ENCODE measurements around the gene GADD45G. TPM values are rescaled to one million over a fixed set of nuclear protein-coding genes. Genes with fewer than 3 reads are reported as not detected.

The GADD45G gene
- total RNA-seq, 1 donor from 2014 or later, result 1.9 TPM

GRCh38 chr9:89632736-89633135 is 27.9 kb downstream of the GADD45G start:
- no peaks in the 10 kb centered on the region for H3K9me3 Mint-ChIP-seq (ENCODE audit: low read depth)
- no peak for DNase-seq (ENCODE audit: low spot score, unreplicated experiment)
- no peaks in the 10 kb centered on the region for H3K36me3 Mint-ChIP-seq (ENCODE audit: insufficient read depth)
- TF ChIP-seq, protein P1, sequence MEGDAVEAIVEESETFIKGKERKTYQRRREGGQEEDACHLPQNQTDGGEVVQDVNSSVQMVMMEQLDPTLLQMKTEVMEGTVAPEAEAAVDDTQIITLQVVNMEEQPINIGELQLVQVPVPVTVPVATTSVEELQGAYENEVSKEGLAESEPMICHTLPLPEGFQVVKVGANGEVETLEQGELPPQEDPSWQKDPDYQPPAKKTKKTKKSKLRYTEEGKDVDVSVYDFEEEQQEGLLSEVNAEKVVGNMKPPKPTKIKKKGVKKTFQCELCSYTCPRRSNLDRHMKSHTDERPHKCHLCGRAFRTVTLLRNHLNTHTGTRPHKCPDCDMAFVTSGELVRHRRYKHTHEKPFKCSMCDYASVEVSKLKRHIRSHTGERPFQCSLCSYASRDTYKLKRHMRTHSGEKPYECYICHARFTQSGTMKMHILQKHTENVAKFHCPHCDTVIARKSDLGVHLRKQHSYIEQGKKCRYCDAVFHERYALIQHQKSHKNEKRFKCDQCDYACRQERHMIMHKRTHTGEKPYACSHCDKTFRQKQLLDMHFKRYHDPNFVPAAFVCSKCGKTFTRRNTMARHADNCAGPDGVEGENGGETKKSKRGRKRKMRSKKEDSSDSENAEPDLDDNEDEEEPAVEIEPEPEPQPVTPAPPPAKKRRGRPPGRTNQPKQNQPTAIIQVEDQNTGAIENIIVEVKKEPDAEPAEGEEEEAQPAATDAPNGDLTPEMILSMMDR (IDR thresholded peaks at IDR 0.05; ENCODE audit: unreplicated experiment), result no peak
- H3K4me3 Mint-ChIP-seq (ENCODE audit: low read depth), result no peak overlapping the region
- peaks cover 50% of the 10 kb centered on the region for H3K27me3 Mint-ChIP-seq
- no peak overlapping the region for H3K27ac Mint-ChIP-seq
- H3K4me1 Mint-ChIP-seq (ENCODE audit: low read depth), result peaks cover 5% of the 10 kb centered on the region

- Mint-ChIP-seq H3K27me3 (peaks cover 54% of the 10 kb centered on the region), H3K4me3 (ENCODE audit: low read depth) (no peak overlapping the region), H3K36me3 (ENCODE audit: insufficient read depth) (no peaks in the 10 kb centered on the region), H3K9me3 (ENCODE audit: low read depth) (no peaks in the 10 kb centered on the region), H3K4me1 (ENCODE audit: low read depth) (peaks cover 5% of the 10 kb centered on the region), H3K27ac (no peak overlapping the region)
- TF ChIP-seq, protein P1 (IDR thresholded peaks at IDR 0.05; ENCODE audit: unreplicated experiment), result no peak
- DNase-seq (ENCODE audit: low spot score, unreplicated experiment), result no peak
Measured at GRCh38 chr9:89633404-89633803, 28.6 kb downstream of the GADD45G start.

GRCh38 chr9:89633920-89634319 is 29.1 kb downstream of the GADD45G start:
- Mint-ChIP-seq H3K36me3 (ENCODE audit: insufficient read depth) (no peaks in the 10 kb centered on the region), H3K27me3 (peaks cover 53% of the 10 kb centered on the region), H3K4me3 (ENCODE audit: low read depth) (no peak overlapping the region), H3K27ac (no peak overlapping the region), H3K4me1 (ENCODE audit: low read depth) (peaks cover 5% of the 10 kb centered on the region), H3K9me3 (ENCODE audit: low read depth) (no peaks in the 10 kb centered on the region)
- TF ChIP-seq, protein P1 (IDR thresholded peaks at IDR 0.05; ENCODE audit: unreplicated experiment), result no peak
- DNase-seq (ENCODE audit: low spot score, unreplicated experiment), result no peak

DNA sequence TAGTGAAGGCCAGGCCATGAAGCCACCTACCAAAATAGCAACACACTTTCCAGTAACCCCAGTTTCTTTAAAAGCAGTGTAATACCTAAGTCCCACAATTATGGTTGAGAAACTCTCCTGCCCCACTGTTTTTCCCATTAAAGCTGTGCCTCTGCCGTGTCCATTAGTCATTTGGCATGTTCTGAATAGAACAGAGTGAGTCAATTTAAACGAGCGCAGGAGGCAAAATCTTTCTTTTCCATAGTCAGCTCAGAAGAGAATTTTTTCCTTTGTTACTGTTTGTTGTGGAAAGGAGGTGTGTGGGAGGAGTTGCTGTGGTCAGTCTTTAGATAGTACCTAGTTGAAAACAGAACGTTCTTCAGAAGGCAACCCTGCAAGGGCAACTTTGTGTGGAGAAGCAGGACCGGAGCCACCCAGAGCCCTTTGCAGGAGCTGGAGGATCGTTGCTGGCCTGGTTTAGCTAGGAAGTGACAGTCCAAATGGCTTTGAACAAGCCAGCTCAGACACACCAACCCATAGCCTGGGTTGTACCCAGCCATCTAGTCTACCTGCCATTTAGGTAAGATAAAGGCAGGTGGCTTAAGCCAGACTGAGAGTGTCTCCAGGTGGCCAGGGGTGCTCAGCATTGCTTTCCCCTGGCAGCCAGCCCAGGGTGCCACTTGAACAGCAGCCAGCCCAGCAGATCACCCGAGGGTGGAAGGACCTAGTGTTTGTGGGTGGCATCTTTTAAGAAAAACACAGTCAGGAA is 30.4 kb downstream of the GADD45G start:
- Mint-ChIP-seq H3K4me3 (ENCODE audit: low read depth) (no peak overlapping the region), H3K27me3 (peaks cover 47% of the 10 kb centered on the region), H3K4me1 (ENCODE audit: low read depth) (peaks cover 5% of the 10 kb centered on the region), H3K27ac (no peak overlapping the region), H3K36me3 (ENCODE audit: insufficient read depth) (no peaks in the 10 kb centered on the region), H3K9me3 (ENCODE audit: low read depth) (no peaks in the 10 kb centered on the region)
- no peak for DNase-seq (ENCODE audit: low spot score, unreplicated experiment)
- TF ChIP-seq, protein P1 (IDR thresholded peaks at IDR 0.05; ENCODE audit: unreplicated experiment), result no peak

- Mint-ChIP-seq H3K9me3 (ENCODE audit: low read depth) (no peaks in the 10 kb centered on the region), H3K36me3 (ENCODE audit: insufficient read depth) (no peaks in the 10 kb centered on the region), H3K27ac (no peak overlapping the region), H3K4me1 (ENCODE audit: low read depth) (peaks cover 5% of the 10 kb centered on the region), H3K4me3 (ENCODE audit: low read depth) (no peak overlapping the region), H3K27me3 (peaks cover 43% of the 10 kb centered on the region)
- no peak for DNase-seq (ENCODE audit: low spot score, unreplicated experiment)
- TF ChIP-seq, protein P1 (IDR thresholded peaks at IDR 0.05; ENCODE audit: unreplicated experiment), result no peak
Measured at GRCh38 chr9:89635816-89636215, 31.0 kb downstream of the GADD45G start.

Measured in progenitor cell of endocrine pancreas (in vitro differentiated cells).